DOHH2 (cell line): ENCODE results near the gene SLC22A31.

Experiments used
- H3F3A ChIP-seq: fragments of 200-600 bp; sonication (generic), shearing (Covaris generic); 2 replicates; pipeline ENCODE4 v1.6.0; 2016; ENCODE audit warnings: antibody characterized with exemption, mild to moderate bottlenecking; ENCODE audit not compliant: control insufficient read depth, insufficient read depth
- H3K27ac ChIP-seq: fragments of 200-600 bp; sonication (generic); 2 replicates; pipeline ENCODE4 v1.5.1; 2014; ENCODE audit warnings: low read depth, mild to moderate bottlenecking, low read length, moderate library complexity
- H3K27me3 ChIP-seq: fragments of 200-600 bp; sonication (generic); 2 replicates; pipeline ENCODE4 v1.6.1; 2014; ENCODE audit warnings: mild to moderate bottlenecking, low read length, mixed read lengths; ENCODE audit not compliant: control insufficient read depth
- H3K36me3 ChIP-seq: fragments of 200-600 bp; sonication (generic); 2 replicates; pipeline ENCODE4 v1.6.1; 2014; ENCODE audit warnings: mild to moderate bottlenecking, low read length, moderate library complexity, mixed read lengths; ENCODE audit not compliant: control insufficient read depth
- H3K4me1 ChIP-seq: fragments of 200-600 bp; sonication (generic); 2 replicates; pipeline ENCODE4 v1.6.1; 2014; ENCODE audit warnings: mild to moderate bottlenecking, low read length, mixed read lengths; ENCODE audit not compliant: control insufficient read depth
- H3K4me2 ChIP-seq: fragments of 200-600 bp; sonication (generic); 2 replicates; pipeline ENCODE4 v1.6.0; 2014; ENCODE audit warnings: mild to moderate bottlenecking, low read length, moderate library complexity
- H3K4me3 ChIP-seq: fragments of 200-600 bp; sonication (generic); 2 replicates; pipeline ENCODE4 v1.5.1; 2014; ENCODE audit warnings: mild to moderate bottlenecking, low read length, mixed read lengths
- H3K79me2 ChIP-seq: fragments of 200-600 bp; sonication (generic); 2 replicates; pipeline ENCODE4 v1.6.1; 2014; ENCODE audit warnings: mild to moderate bottlenecking, low read length, mixed read lengths; ENCODE audit not compliant: control insufficient read depth
- H3K9me2 ChIP-seq: fragments of 200-600 bp; sonication (generic); replicated peaks from 2 replicates; pipeline ENCODE4 v1.6.1; 2014; ENCODE audit warnings: mild to moderate bottlenecking, low read length, mixed read lengths; ENCODE audit not compliant: control insufficient read depth
- H3K9me3 ChIP-seq: fragments of 200-600 bp; sonication (generic); 2 replicates; pipeline ENCODE4 v1.6.1; 2014; ENCODE audit warnings: antibody characterized with exemption, low read length, mixed read lengths; ENCODE audit not compliant: control insufficient read depth, insufficient read depth
- H4K20me1 ChIP-seq: fragments of 200-600 bp; sonication (generic); 2 replicates; pipeline ENCODE4 v1.6.0; 2014; ENCODE audit warnings: low read depth, mild to moderate bottlenecking, antibody characterized with exemption, low read length, moderate library complexity; ENCODE audit not compliant: control insufficient read depth, insufficient read depth
- CTCF ChIP-seq: fragments of 200-600 bp; sonication (generic); IDR thresholded peaks from one replicate; pipeline ENCODE4 v1.5.1; 2014; ENCODE audit warnings: antibody characterized with exemption, mild to moderate bottlenecking, low read depth, low read length; ENCODE audit not compliant: poor library complexity, severe bottlenecking
- EZH2phosphoT487 ChIP-seq: fragments of 200-600 bp; sonication (generic); IDR thresholded peaks from 2 replicates; pipeline ENCODE4 v1.6.1; 2017; ENCODE audit warnings: borderline replicate concordance, mild to moderate bottlenecking, antibody characterized with exemption, low read length, moderate library complexity, mixed read lengths

The SLC22A31 gene

DNA sequence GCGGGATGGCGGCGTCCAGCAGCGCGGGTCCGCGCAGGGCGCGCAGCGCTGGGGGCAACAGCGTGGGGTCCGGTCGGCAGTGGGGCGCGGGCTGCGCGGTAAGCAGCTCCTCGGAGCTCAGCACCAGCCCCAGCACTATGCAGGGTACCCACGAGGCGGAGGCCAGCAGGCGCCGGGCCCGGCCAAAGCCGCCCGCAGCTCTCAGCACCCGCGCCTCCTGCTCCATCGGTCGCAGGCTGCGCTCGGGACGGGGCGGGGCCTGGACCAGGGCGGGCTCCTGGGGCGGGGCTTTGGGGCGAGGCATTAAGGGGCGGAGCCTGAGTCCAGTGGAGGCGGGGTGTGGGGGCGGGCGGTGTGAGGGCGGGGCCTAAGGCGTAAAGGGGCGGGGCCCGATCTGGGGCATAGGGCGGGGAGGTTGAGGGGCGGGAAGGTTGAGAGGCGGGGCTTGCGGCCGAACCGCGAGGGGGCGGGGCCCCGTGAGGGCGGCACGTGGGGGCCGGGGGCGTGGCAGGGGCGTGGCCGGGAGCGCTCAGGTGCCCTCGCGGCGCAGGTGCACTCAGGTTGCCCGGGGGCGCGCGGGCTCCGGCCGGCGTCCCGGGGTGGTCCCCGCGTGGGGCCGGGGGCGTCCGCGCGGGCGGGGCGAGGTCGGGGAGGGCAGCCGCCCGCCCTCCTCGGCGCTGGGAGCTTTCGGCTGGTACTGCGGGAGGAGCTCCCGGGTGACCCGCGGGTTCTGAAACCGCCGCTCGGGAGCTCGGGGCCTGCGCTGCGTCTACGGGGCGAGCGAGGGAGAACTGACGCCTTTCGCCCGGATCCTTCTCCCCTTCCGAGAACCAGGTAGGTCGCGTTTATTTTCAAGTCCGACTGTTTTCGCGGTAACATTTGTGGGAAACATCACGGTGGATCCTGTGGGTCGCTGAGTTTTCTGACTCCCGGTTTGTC, 1.4 kb upstream of the SLC22A31 start:
- Histone ChIP-seq H3K79me2 (no peaks in the 10 kb centered on the region), H3K4me2 (no peak overlapping the region), H4K20me1 (no peaks in the 10 kb centered on the region), H3F3A (no peaks in the 10 kb centered on the region), H3K9me3 (no peaks in the 10 kb centered on the region), H3K27ac (no peak overlapping the region), H3K4me3 (no peak overlapping the region), H3K9me2 (no peaks in the 10 kb centered on the region), H3K4me1 (no peaks in the 10 kb centered on the region), H3K36me3 (no peaks in the 10 kb centered on the region), H3K27me3 (no peaks in the 10 kb centered on the region)
- no peak for TF ChIP-seq CTCF
- no peak for TF ChIP-seq EZH2phosphoT487

GRCh38 chr16:89200850-89201411, 594 bp upstream of the SLC22A31 start:
- H3K79me2 ChIP-seq: no peaks in the 10 kb centered on the region
- no peak overlapping the region for H3K4me3 ChIP-seq
- H3K4me2 ChIP-seq: no peak overlapping the region
- no peaks in the 10 kb centered on the region for H3K4me1 ChIP-seq
- TF ChIP-seq EZH2phosphoT487 (no peak), CTCF (no peak)
- H3K9me2 ChIP-seq: no peaks in the 10 kb centered on the region
- no peaks in the 10 kb centered on the region for H3F3A ChIP-seq
- no peaks in the 10 kb centered on the region for H4K20me1 ChIP-seq
- H3K36me3 ChIP-seq: no peaks in the 10 kb centered on the region
- no peaks in the 10 kb centered on the region for H3K9me3 ChIP-seq
- H3K27ac ChIP-seq: no peak overlapping the region
- H3K27me3 ChIP-seq: no peaks in the 10 kb centered on the region

- no peaks in the 10 kb centered on the region for H3F3A ChIP-seq
- no peaks in the 10 kb centered on the region for H3K9me3 ChIP-seq
- H3K79me2 ChIP-seq: no peaks in the 10 kb centered on the region
- H3K4me1 ChIP-seq: no peaks in the 10 kb centered on the region
- no peaks in the 10 kb centered on the region for H3K36me3 ChIP-seq
- H3K4me2 ChIP-seq: no peak overlapping the region
- no peak overlapping the region for H3K27ac ChIP-seq
- H3K4me3 ChIP-seq: no peak overlapping the region
- TF ChIP-seq CTCF (no peak), EZH2phosphoT487 (no peak)
- H3K27me3 ChIP-seq: no peaks in the 10 kb centered on the region
- no peaks in the 10 kb centered on the region for H4K20me1 ChIP-seq
- no peaks in the 10 kb centered on the region for H3K9me2 ChIP-seq
These were observed 855 bp downstream of the SLC22A31 start for GRCh38 chr16:89199241-89200123.
